GM23248 (cell line): ENCODE data around the gene LYPD8.

ENCODE experiments used
- EZH2 ChIP-seq: fragments of 200-600 bp; sonication (generic); IDR thresholded peaks from 2 replicates; pipeline ENCODE4 v1.6.1; 2018; ENCODE audit warnings: antibody characterized with exemption, mild to moderate bottlenecking; ENCODE audit not compliant: insufficient read depth, poor library complexity, severe bottlenecking
- EZH2phosphoT487 ChIP-seq: fragments of 200-600 bp; sonication (generic); IDR thresholded peaks from 2 replicates; pipeline ENCODE4 v1.6.1; 2018; ENCODE audit warnings: antibody characterized with exemption, moderate library complexity, mild to moderate bottlenecking, low read depth; ENCODE audit not compliant: insufficient read depth

DNA sequence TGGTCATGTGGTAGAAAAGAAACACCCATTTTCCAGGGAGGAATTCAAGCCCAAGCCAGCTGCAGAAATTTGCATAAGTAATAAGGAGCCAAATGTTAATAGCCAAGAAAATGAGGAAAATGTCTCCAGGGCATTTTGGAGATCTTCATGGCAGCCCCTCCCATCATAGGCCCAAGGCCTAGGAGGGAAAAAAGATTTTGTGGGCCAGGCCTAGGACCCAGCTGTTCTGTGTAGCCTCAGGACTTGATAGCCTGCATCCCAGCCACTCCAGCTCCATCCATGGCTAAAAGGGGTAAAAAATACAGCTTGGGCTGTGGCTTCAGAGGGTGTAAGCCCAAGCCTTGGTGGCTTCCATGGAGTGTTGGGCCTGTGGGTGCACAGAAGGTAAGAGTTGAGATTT lies 21.4 kb upstream of the LYPD8 start:
- TF ChIP-seq EZH2, result no peak
- no peak for TF ChIP-seq EZH2phosphoT487
